Measurements from ENCODE around the gene PDPR.
"Not testable (repeated sequence)": the region's sequence is repeated elsewhere in the genome, so short reads cannot be mapped to it uniquely, and the experiment has no call there.

DNA sequence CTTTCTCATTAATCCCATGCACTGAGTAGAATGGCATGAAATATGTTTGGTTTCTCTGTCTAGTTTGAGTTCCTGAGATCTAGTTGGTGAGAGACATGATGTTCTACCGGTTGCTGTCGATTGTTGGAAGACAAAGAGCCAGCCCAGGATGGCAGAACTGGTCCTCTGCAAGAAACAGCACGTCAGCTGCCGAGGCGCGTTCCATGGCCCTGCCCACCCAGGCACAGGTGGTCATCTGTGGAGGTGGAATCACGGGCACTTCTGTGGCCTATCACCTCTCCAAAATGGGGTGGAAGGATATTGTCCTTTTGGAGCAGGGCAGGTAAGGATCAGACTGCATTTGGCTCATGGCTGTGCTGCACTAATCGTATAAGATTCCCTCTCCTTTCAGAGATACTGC, 6.3 kb downstream of the PDPR start:
- TF ChIP-seq, protein P1, sequence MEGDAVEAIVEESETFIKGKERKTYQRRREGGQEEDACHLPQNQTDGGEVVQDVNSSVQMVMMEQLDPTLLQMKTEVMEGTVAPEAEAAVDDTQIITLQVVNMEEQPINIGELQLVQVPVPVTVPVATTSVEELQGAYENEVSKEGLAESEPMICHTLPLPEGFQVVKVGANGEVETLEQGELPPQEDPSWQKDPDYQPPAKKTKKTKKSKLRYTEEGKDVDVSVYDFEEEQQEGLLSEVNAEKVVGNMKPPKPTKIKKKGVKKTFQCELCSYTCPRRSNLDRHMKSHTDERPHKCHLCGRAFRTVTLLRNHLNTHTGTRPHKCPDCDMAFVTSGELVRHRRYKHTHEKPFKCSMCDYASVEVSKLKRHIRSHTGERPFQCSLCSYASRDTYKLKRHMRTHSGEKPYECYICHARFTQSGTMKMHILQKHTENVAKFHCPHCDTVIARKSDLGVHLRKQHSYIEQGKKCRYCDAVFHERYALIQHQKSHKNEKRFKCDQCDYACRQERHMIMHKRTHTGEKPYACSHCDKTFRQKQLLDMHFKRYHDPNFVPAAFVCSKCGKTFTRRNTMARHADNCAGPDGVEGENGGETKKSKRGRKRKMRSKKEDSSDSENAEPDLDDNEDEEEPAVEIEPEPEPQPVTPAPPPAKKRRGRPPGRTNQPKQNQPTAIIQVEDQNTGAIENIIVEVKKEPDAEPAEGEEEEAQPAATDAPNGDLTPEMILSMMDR (conservative IDR thresholded peaks at IDR 0.05; ENCODE audit: low read depth, low read length): not testable (repeated sequence)
- not testable (repeated sequence) for TF ChIP-seq EZH2 (IDR thresholded peaks at IDR 0.05; ENCODE audit: low read length, unreplicated experiment)

Data from PC-3 (cell line).